Astrocyte of the spinal cord (primary cell): ENCODE measurements around the gene MAPK8.
"Not testable (repeated sequence)": the region's sequence is repeated elsewhere in the genome, so short reads cannot be mapped to it uniquely, and the experiment has no call there.

Experiments
- DNase-seq: peaks from one replicate; pipeline ENCODE4 v3.0.0; 2011; ENCODE audit warnings: low read depth, low spot score
- H3K4me3 ChIP-seq: 2 replicates; pipeline ENCODE4 v1.5.1; 2011; ENCODE audit warnings: low read depth, mild to moderate bottlenecking, low read length, moderate library complexity
- in situ Hi-C: cut with HindIII; loops from 2 replicates; pipeline ENCODE4 v1.10.0; 2017; ENCODE audit warnings: low sequenced_read_pairs
- TF ChIP-seq, protein P1 (sequence below): IDR thresholded peaks from 2 replicates; pipeline ENCODE4 v1.5.1; 2012; ENCODE audit warnings: low read depth, mild to moderate bottlenecking, low read length, inconsistent platforms

The MAPK8 gene

DNA sequence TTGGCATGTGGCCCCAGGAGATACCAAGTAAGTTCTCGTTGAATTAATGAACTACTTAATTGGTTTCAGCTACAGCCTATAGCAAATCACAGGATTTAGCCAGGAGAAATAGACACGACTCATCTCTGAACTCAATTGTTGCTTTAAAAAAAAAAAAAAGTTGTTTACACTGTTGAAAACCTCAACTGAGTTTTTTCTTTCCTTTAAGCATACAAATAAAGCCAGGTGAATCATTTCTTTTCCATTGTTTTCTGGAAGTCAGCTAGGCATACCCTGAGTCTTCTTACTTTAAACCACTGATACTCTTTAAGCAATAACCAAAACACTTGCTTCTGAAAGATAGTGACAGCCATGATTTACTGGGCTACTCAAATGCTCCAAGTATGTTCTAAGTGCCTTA lies 32.7 kb upstream of the MAPK8 start:
- in situ Hi-C loops = no loop called here
- no peak overlapping the region for H3K4me3 ChIP-seq
- TF ChIP-seq, protein P1, sequence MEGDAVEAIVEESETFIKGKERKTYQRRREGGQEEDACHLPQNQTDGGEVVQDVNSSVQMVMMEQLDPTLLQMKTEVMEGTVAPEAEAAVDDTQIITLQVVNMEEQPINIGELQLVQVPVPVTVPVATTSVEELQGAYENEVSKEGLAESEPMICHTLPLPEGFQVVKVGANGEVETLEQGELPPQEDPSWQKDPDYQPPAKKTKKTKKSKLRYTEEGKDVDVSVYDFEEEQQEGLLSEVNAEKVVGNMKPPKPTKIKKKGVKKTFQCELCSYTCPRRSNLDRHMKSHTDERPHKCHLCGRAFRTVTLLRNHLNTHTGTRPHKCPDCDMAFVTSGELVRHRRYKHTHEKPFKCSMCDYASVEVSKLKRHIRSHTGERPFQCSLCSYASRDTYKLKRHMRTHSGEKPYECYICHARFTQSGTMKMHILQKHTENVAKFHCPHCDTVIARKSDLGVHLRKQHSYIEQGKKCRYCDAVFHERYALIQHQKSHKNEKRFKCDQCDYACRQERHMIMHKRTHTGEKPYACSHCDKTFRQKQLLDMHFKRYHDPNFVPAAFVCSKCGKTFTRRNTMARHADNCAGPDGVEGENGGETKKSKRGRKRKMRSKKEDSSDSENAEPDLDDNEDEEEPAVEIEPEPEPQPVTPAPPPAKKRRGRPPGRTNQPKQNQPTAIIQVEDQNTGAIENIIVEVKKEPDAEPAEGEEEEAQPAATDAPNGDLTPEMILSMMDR = no peak
- DNase-seq = no peak

DNA sequence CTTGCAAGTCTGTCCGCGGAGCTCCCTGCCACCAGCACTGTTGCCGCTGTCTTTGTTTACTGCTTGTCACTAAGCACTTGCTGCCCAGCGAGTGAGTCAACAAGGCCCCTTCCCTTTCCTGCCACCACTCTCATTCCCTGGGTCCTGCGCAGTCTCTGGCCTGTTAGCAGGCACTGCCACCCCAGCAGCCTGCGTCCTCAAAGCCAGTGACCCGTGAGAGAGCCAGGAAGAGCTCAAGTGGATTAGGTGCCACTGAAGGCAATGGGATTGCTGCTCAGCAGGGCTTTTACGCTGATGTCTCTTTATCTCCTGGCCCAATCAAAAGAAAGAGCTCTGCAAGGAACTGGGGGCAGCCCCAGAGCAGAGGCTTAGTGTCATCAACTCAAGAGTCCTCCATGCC lies 31.8 kb upstream of the MAPK8 start, which contains the start of gene FRMPD2:
Gene FRMPD2, minus strand, starts transcription at position 61 of the 400 bp plus-strand sequence. CDS start 129 bp downstream, outside the sequence.
- in situ Hi-C loops = no loop called here
- no peak for DNase-seq

DNA sequence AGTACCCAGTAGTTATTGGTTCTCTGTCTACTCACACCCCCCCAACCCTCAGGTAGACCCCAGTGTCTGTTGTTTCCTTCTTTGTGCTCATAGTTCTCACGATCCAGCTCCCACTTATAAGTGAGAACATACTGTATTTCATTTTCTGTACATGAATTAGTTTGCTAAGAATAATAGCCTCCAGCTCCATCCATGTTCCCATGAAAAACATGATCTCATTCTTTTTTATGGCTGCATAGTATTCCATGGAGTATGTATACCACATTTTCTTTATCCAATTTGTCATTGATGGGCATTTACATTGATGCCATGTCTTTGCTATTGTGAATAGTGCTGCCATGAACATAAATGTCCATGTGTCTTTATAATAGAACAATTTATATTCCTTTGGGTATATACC lies 29.4 kb upstream of the MAPK8 start:
- no peak for DNase-seq
- in situ Hi-C loops = no loop called here
- TF ChIP-seq, protein P1 = no peak
- no peak overlapping the region for H3K4me3 ChIP-seq

More for the DNA sequence above, 31.8 kb upstream of the MAPK8 start, which contains the start of gene FRMPD2:
- no peak within 1 kb of the TSS for H3K4me3 ChIP-seq
- TF ChIP-seq, protein P1 = no peak

DNA sequence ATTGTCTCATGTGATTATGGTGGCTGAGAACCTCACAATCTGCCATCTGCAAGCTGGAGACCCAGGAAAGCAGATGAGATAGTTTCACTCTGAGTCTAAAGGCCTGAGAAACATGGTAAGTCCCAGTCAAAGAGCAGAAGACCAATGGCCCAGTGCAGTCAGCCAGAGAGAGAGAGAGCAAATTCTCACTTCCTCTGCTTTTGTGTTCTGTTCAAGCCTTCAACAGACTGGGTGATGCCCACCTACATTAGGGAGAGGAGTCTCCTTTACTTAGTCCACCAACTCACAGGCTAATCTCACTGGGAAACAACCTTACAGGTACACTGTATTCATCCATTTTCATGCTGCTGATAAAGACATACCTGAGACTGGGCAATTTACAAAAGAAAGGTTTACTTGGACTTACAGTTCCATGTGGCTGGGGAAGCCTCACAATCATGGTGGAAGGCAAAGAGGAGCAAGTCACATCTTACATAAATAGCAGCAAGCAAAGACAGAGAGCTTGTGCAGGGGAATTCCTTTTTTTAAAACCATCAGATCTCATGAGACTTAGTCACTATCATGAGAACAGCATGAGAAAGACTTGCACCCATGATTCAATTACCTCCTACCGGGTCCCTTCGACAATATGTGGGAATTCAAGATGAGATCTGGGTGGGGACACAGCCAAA lies 27.3 kb upstream of the MAPK8 start:
- H3K4me3 ChIP-seq = no peak overlapping the region
- no peak for DNase-seq
- TF ChIP-seq, protein P1 = no peak
- in situ Hi-C loops = no loop called here

DNA sequence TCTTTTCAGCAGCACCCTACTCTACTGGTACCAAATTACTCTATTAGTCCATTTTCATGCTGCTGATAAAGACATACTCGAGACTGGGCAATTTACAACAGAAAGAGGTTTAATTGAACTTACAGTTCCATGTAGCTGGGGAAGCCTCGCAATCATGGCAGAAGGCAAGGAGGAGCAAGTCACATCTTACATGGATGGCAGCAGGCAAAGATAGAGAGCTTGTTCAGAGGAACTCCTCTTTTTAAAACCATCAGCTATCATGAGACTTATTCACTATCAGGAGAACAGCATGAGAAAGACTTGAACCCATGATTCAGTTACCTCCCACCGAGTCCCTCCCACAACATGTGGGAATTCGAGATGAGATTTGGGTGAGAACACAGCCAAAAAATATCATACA lies 24.8 kb upstream of the MAPK8 start:
- DNase-seq, H3K4me3 ChIP-seq, in situ Hi-C loops: not testable (repeated sequence)

DNA sequence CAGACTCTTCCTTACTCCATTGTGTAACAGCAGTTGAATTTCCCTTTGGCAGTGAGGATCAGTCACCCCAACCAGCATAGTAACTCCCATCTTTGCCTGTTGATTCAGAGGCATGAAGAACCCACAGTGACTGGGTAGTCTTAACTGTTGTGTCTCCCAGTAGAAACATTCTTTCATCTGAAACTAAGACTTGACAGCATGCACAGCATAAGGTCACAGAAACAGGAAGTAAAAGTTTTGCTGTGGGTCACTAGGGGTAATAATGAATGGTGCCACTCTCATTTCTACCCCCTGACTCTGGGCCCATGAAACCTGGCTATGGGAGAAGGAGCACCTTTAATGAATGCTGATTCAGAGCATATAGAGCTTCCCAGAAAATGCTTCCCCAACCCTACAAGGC lies 23.6 kb upstream of the MAPK8 start:
- in situ Hi-C loops = no loop called here
- DNase-seq = no peak
- TF ChIP-seq, protein P1 = no peak
- no peak overlapping the region for H3K4me3 ChIP-seq

DNA sequence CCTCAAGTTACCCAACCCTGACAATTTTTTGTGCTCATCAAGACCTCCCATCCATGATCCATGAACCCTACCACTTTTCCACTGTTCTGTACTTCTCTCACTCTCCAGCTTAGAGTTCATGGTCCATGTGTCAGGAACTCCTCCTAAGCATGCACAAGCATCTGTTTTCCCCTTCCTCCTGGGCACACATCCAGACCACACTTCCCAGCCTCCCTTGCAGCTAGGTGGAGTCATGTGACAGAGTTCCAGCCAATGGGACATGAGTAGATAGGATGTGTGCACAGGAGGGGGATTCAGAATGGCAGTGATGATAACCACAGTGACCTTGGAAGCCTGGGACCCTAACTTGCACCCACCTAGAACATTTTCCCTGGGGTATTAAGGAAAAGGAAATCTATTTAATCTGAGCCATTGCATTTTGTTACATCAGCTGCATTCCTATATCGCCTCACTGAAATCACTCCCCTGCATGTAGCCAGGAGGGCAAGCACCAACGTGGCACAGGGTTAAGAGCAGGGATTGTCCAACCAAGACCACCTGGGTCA lies 22.4 kb upstream of the MAPK8 start:
- DNase-seq = no peak
- TF ChIP-seq, protein P1 = no peak
- no peak overlapping the region for H3K4me3 ChIP-seq
- in situ Hi-C loops = no loop called here
